ENCODE measurements around the gene C19orf67. TPM values are rescaled to one million over a fixed set of nuclear protein-coding genes. Genes with fewer than 3 reads are reported as not detected.

C19orf67 gene
- not detected in 2 replicates for total RNA-seq

GRCh38 chr19:14085309-14085995 lies at the start of gene C19orf67:
Gene C19orf67, minus strand, starts transcription at chr19:14085783. Its CDS starts 156 bp downstream, at chr19:14085627.

GRCh38 chr19:14117668-14118164 lies 32.1 kb upstream of the C19orf67 start, which contains the start of gene PRKACA:
Gene PRKACA, minus strand, starts transcription at chr19:14117762. Its CDS starts 215 bp downstream, at chr19:14117547.

GRCh38 chr19:14090509-14091080 lies 5.0 kb upstream of the C19orf67 start, which contains the start of gene SAMD1:
Gene SAMD1, minus strand, starts transcription at chr19:14090751.

GRCh38 chr19:14072535-14073260 lies 12.9 kb downstream of the C19orf67 start, which contains the start of gene MISP3:
Gene MISP3, plus strand, starts transcription at chr19:14072786. Its CDS starts 524 bp downstream, at chr19:14073310.

GRCh38 chr19:14061751-14062557 lies 23.6 kb downstream of the C19orf67 start, which contains the start of gene PALM3:
Gene PALM3, minus strand, starts transcription at chr19:14062076. Its CDS starts 96 bp downstream, at chr19:14061980.

GRCh38 chr19:14031719-14032480 lies 53.7 kb downstream of the C19orf67 start, which contains the start of gene IL27RA:
Gene IL27RA, plus strand, starts transcription at chr19:14031762. Its CDS starts 111 bp downstream, at chr19:14031873.

Other genes starting within 250 kb of the C19orf67 start
- 0.39 TPM in 1 of 2 replicates, not detected in the other for gene NANOS3, start 208.6 kb downstream of the C19orf67 start, total RNA-seq
- 0.04 TPM in 1 of 2 replicates, not detected in the other for gene BRME1, start 179.7 kb downstream of the C19orf67 start, total RNA-seq
- 19.5 and 24.7 TPM in 2 replicates for gene CC2D1A, start 179.6 kb downstream of the C19orf67 start, total RNA-seq
- gene PODNL1, start 147.4 kb downstream of the C19orf67 start, total RNA-seq: 0.16 and 0.23 TPM in 2 replicates
- 29.4 and 34.6 TPM in 2 replicates for gene DCAF15, start 133.3 kb downstream of the C19orf67 start, total RNA-seq
- gene RFX1, start 79.5 kb downstream of the C19orf67 start, total RNA-seq: 2.6 and 2.8 TPM in 2 replicates
- not detected in 2 replicates for gene RLN3, start 57.6 kb downstream of the C19orf67 start, total RNA-seq
- 7.1 and 9.0 TPM in 2 replicates for gene IL27RA, start 54.0 kb downstream of the C19orf67 start, total RNA-seq
- gene PALM3, start 23.7 kb downstream of the C19orf67 start, total RNA-seq: not detected in 2 replicates
- gene MISP3, start 13.0 kb downstream of the C19orf67 start, total RNA-seq: 0.08 and 1.5 TPM in 2 replicates
- 24.2 and 25.8 TPM in 2 replicates for gene SAMD1, start 5.0 kb upstream of the C19orf67 start, total RNA-seq
- 32.6 and 36.2 TPM in 2 replicates for gene PRKACA, start 32.0 kb upstream of the C19orf67 start, total RNA-seq
- 9.4 and 43.2 TPM in 2 replicates for gene ASF1B, start 50.8 kb upstream of the C19orf67 start, total RNA-seq
- gene ADGRL1, start 120.4 kb upstream of the C19orf67 start, total RNA-seq: 1.2 and 2.3 TPM in 2 replicates

Data from hair follicular keratinocyte (primary cell).